HG03469 (cell line): Measurements from ENCODE around the gene DYSF.
"Not testable (repeated sequence)": the region's sequence is repeated elsewhere in the genome, so short reads cannot be mapped to it uniquely, and the experiment has no call there.

Experiments used
- ATAC-seq: cut with Tn5 transposase; IDR thresholded peaks from one replicate; pipeline ENCODE4 v1.9.1; 2021; ENCODE audit warnings: mild to moderate bottlenecking, moderate library complexity, moderate number of reproducible peaks; ENCODE audit not compliant: unreplicated experiment

Gene DYSF

GRCh38 chr2:71630454-71631328 lies 177.3 kb downstream of the DYSF start:
- no peak for ATAC-seq

DNA sequence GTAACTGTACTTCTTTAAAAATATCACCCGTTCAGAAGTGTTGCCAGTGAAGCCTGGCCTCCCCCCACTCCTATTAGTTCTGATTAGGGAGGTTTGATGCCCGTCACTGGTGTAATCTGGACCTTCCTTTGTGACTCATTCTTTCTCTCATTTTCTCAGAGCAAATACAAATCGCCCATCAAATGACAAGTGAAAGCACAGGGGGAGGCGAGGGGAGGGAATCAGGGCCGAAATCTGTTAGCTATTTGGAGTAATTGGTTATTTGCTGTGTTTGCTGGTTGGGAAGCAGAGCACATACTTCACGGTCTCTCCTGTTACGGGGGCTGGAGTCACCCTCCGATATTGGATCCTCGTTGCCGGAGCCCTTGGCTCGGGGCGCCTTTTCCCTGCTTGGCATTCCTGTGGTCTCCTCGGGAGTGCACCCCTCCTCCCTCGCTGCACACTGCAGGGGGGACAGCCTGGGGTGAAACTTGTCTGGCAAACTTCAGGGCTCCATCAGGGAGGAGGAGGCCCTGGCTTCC lies 178.1 kb downstream of the DYSF start:
- ATAC-seq, result no peak

DNA sequence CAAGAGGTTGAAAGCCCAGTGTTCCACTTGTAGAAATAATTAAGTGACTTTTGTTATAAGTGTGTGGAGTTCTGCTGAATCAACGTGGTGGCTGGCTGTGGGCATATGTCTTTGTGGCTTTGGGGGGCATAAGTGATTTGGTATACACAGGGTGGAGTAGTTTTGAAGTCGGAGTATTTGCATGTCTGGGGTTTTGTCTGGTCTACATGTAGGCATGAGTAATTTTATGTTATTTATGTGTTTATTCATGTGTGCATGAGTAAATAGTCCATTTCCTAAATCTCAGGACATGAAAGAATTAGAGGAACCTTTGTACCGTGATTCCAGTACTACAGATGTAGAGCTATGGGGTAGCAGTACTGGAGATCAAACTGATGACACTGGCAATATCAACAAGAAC lies 179.7 kb downstream of the DYSF start:
- ATAC-seq, result no peak

DNA sequence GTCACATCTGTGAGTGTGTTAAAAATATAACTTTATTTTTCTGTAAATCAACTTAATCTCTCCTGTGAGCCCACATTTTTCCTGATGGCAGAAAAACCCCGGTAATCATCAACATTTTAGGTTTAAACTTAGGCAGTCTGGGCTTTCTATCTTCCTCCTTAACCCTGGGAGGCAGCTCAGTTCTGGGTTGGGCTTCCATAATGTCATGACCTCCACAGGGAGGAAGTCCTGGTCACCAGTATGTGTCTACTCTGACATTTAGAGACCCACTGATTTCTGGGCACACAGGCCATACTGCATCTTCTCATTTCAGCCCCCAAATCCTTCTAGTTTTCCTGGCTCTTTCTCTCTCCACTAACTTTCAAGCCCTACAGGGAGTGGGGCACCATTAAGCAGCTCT lies 181.2 kb downstream of the DYSF start:
- no peak for ATAC-seq

DNA sequence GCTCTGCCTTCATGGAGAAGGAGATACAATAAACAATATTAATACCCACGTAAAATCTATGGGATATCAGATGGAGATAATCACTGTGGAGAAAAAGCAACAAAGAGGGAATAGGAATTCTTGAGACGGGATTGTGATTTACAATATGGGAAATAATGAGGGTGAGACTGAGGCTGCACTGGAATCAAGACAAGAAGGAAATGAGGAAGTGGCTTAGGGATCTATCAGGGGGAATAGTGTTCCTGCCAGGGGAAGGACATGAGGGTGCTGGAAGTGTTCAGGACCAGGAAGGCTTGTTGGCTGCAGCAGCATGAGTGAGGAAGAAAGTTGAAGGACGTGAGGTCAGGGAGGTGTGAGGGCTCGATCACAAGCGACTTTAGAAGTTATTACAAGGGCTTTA lies 182.4 kb downstream of the DYSF start:
- no peak for ATAC-seq

DNA sequence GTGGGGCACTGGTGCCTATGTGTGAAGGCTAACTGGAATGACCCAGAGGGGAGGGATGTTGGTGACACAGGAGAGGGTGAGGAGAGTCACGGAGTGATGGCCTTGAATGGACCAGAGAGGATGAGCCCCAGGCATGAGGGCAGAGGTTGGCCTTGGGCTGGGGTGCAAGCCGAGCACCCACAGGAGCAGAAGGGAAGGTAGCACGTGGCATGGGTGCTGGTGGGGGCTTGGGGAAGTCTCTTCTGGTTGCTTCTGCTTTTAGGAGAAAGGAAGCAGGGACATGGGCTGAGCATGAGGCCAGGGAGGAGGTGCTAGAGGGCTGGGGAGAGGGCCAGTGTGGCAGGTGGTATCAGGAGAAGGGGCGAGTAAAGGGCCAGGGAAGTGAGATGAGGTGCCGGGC lies 183.8 kb downstream of the DYSF start:
- no peak for ATAC-seq

GRCh38 chr2:71637736-71638135 lies 184.4 kb downstream of the DYSF start:
- no peak for ATAC-seq

- ATAC-seq, result no peak
These were observed 186.4 kb downstream of the DYSF start for GRCh38 chr2:71639735-71640134.

DNA sequence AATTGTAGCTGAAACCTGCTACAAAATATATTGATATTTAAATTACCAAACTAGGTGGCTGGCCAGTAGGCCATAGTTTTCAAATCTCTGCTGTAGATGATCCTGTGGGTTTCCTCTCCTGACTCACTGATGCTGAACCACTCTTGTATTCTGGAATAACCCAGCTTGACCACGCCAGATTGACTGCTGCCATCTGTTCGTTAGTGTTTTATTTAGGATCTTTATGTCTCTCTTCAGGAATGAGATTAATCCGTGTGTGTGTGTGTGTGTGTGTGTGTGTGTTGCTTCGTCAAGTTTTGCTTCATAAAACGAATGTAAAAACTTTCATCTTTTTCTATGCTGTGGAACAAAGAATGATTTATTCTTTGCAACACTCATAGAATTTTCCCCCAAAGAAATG lies 187.1 kb downstream of the DYSF start:
- no peak for ATAC-seq

GRCh38 chr2:71643674-71644357 lies 190.5 kb downstream of the DYSF start:
- ATAC-seq, result no peak

DNA sequence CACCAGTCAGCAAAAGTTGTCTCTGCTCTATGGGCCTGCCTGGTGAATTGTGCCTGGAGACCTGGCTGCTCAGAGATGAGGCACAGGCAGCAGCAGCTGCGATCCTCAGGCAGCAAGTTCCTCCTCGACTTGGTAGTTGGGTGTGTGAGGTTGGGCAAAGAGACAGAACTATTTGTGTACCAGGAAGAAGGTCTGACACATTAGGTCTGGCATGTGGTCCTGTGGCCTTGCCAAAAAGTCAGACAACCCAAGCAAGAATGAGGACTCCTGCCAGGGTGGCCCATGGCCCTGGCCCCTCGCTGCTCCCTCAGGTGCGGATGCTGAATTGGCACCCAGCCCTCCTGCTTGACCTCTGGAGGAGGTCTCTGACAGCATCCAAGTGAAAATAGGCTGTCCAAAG lies 192.7 kb downstream of the DYSF start:
- ATAC-seq, result no peak

DNA sequence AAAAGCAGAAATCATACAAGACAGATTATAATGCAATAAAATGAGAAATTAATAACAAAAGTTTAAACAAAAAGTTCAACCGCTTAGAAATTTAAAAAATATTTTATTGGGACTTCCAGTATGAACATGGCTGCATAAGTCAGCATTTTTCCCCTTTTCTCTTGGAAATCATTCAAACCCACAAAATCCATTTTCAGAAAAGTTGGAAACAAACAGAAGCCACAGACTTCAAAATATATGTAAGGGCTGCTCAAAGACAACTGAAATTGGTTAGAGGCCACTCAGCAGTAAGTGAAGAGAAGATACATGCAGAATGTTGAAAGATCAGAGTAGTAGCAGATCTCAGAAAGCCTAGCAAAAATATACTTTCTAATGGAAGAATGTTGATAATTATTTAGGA lies 194.0 kb downstream of the DYSF start:
- ATAC-seq, result no peak

DNA sequence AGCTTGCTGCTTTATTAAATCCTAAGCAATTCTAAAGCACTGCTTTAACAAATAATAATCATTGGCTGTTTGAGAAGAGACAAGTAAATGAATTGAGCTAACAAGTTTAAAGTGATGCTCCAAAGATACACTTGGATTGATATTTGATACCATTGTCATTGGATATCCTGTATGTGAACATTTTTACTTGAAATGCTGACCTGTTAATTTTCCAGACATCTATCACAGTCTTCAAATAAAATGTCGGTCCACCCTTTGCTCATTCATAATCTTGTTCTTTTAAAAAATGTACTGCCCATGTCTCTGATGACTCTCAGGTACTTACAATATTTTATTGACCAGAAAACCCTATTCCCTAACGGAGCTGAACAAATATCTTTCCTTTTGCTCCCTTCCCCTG lies 202.1 kb downstream of the DYSF start:
- no peak for ATAC-seq

DNA sequence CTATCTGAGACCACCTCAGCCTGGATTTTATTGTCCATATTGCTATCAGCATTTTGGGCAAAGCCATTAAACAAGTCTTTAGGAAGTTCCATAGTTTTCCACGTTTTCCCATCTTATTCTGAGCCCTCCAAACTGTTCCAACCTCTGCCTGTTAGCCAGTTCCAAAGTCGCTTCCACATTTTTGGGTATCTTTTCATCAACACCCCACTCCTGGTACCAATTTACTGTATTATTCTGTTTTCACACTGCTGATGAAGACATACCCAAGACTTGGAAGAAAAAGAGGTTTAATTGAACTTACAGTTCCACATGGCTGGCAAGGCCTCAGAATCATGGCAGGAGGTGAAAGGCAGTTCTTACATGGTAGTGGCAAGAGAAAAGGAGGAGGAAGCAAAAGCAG lies 204.9 kb downstream of the DYSF start:
- not testable (repeated sequence) for ATAC-seq

DNA sequence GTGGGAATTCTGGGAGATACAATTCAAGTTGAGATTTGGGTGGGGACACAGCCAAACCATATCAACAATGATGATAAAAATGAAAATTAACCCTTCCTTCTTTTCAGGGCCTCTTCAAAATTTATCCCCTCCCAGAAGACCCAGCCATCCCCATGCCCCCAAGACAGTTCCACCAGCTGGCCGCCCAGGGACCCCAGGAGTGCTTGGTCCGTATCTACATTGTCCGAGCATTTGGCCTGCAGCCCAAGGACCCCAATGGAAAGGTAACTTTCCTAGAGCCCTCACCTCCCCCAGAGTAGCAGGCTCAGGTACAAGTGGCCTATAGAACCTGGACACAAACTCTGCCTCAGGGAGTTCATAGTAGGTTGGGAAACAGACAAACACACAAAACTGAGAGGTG lies 205.4 kb downstream of the DYSF start:
- ATAC-seq, result no peak

- no peak for ATAC-seq
These were observed 206.6 kb downstream of the DYSF start for GRCh38 chr2:71659868-71660518.

DNA sequence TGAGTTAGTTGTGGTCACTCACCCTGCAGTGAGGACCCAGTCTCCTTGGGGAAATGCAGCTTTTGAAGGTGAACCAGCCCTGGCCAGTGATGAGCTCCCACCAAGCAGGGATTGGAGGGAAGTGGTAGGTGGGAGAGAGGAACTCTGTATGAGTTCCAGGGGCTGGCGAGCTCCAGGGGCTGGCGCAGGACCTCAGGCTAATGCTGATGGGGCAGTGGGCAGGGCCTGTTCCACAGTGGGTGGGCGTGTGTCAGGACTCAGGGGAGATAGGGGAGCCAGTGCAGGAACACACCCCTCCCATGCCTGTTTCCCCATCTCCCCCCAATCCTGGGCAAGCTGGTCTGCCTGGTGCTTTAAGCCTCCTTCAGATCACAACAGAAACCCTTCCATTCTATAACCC lies 208.4 kb downstream of the DYSF start:
- ATAC-seq, result no peak

GRCh38 chr2:71662665-71663394 lies 209.5 kb downstream of the DYSF start:
- ATAC-seq, result no peak

GRCh38 chr2:71664161-71664560 lies 210.8 kb downstream of the DYSF start:
- no peak for ATAC-seq

GRCh38 chr2:71665168-71666093 lies 212.1 kb downstream of the DYSF start:
- no peak for ATAC-seq
